HEK293 (cell line): Measurements from ENCODE around the gene RAPGEF5.

Experiments
- ZBTB8A ChIP-seq: fragments of 450-650 bp; formaldehyde crosslinking; IDR thresholded peaks from 2 replicates; pipeline ENCODE4 v1.5.1; 2016; ENCODE audit warnings: missing biosample characterization, missing genetic modification characterization
- ZFP41 ChIP-seq: fragments of 450-650 bp; formaldehyde crosslinking; IDR thresholded peaks from 2 replicates; pipeline ENCODE4 v1.5.1; 2016; ENCODE audit warnings: missing biosample characterization, missing genetic modification characterization, borderline replicate concordance
- ZNF184 ChIP-seq: fragments of 450-650 bp; IDR thresholded peaks from 2 replicates; pipeline ENCODE4 v1.5.1; 2018; ENCODE audit warnings: missing biosample characterization, mild to moderate bottlenecking, missing genetic modification characterization
- ZNF398 ChIP-seq: fragments of 450-650 bp; formaldehyde crosslinking; IDR thresholded peaks from 2 replicates; pipeline ENCODE4 v1.5.1; 2017; ENCODE audit warnings: missing biosample characterization, missing genetic modification characterization
- ZNF449 ChIP-seq: fragments of 450-650 bp; formaldehyde crosslinking; IDR thresholded peaks from 2 replicates; pipeline ENCODE4 v1.5.1; 2017; ENCODE audit warnings: missing biosample characterization, mild to moderate bottlenecking, missing genetic modification characterization, moderate library complexity
- ZNF658 ChIP-seq: fragments of 450-650 bp; formaldehyde crosslinking; IDR thresholded peaks from 2 replicates; pipeline ENCODE4; 2016; ENCODE audit warnings: missing biosample characterization, missing genetic modification characterization
- ZNF704 ChIP-seq: fragments of 450-650 bp; formaldehyde crosslinking; IDR thresholded peaks from 2 replicates; pipeline ENCODE4 v1.5.1; 2016; ENCODE audit warnings: missing biosample characterization, missing genetic modification characterization
- TF ChIP-seq, protein P1 (sequence below): fragments of 450-650 bp; formaldehyde crosslinking; IDR thresholded peaks from 2 replicates; pipeline ENCODE4 v1.5.1; 2016; ENCODE audit warnings: missing biosample characterization, missing genetic modification characterization
- TF ChIP-seq, protein P2 (sequence below): fragments of 450-650 bp; formaldehyde crosslinking; IDR thresholded peaks from 2 replicates; pipeline ENCODE4 v1.5.1; 2016; ENCODE audit warnings: missing biosample characterization, missing genetic modification characterization

DNA sequence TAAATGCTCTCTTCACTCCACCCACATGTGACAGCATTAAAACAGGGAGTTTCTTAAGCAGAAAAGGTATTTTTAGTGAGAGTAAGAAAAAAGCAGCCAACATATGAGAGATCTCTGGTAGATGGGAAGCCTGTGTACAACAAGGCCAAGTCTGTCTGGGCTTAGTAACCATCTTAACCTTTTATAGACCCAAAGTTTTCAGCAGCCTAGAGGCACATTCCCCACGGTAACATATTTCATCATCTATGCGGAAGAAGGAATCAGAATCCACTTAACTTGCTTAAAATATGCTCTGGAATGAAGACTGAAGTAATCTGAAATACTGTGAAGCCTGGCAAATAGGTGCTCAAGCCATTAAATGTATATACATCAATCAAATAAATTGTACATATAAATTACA, 127.8 kb downstream of the RAPGEF5 start:
- TF ChIP-seq, protein P1, sequence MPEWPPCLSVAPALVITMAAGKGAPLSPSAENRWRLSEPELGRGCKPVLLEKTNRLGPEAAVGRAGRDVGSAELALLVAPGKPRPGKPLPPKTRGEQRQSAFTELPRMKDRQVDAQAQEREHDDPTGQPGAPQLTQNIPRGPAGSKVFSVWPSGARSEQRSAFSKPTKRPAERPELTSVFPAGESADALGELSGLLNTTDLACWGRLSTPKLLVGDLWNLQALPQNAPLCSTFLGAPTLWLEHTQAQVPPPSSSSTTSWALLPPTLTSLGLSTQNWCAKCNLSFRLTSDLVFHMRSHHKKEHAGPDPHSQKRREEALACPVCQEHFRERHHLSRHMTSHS (tag by site-specific recombination): no peak
- TF ChIP-seq ZNF184: no peak
- TF ChIP-seq, protein P2, sequence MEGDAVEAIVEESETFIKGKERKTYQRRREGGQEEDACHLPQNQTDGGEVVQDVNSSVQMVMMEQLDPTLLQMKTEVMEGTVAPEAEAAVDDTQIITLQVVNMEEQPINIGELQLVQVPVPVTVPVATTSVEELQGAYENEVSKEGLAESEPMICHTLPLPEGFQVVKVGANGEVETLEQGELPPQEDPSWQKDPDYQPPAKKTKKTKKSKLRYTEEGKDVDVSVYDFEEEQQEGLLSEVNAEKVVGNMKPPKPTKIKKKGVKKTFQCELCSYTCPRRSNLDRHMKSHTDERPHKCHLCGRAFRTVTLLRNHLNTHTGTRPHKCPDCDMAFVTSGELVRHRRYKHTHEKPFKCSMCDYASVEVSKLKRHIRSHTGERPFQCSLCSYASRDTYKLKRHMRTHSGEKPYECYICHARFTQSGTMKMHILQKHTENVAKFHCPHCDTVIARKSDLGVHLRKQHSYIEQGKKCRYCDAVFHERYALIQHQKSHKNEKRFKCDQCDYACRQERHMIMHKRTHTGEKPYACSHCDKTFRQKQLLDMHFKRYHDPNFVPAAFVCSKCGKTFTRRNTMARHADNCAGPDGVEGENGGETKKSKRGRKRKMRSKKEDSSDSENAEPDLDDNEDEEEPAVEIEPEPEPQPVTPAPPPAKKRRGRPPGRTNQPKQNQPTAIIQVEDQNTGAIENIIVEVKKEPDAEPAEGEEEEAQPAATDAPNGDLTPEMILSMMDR (tag by site-specific recombination): no peak
- no peak for TF ChIP-seq ZFP41
- no peak for TF ChIP-seq ZNF449 (tag by site-specific recombination)
- TF ChIP-seq ZNF704 (tag by site-specific recombination): no peak
- no peak for TF ChIP-seq ZNF398
- no peak for TF ChIP-seq ZNF658 (tag by site-specific recombination)
- no peak for TF ChIP-seq ZBTB8A (tag by site-specific recombination)
